GM08714 (cell line): Measurements from ENCODE around the gene FBXO28.
A peak's percentile ranks its signal among the peaks of the same experiment; 100 is the strongest.

ENCODE experiments used
- H3K4me3 ChIP-seq: fragments of 200-500 bp; sonication (Bioruptor generic); 2 replicates; pipeline ENCODE4 v1.5.1; 2014; ENCODE audit warnings: mild to moderate bottlenecking, low read length, inconsistent platforms
- ZNF274 ChIP-seq: IDR thresholded peaks from 2 replicates; pipeline ENCODE4 v1.6.1; 2012; ENCODE audit warnings: mild to moderate bottlenecking, low read depth, low read length

The FBXO28 gene

GRCh38 chr1:224182057-224182865 lies 68.3 kb downstream of the FBXO28 start:
- no peak for TF ChIP-seq ZNF274
- H3K4me3 ChIP-seq: peak overlapping the region; percentile 99

DNA sequence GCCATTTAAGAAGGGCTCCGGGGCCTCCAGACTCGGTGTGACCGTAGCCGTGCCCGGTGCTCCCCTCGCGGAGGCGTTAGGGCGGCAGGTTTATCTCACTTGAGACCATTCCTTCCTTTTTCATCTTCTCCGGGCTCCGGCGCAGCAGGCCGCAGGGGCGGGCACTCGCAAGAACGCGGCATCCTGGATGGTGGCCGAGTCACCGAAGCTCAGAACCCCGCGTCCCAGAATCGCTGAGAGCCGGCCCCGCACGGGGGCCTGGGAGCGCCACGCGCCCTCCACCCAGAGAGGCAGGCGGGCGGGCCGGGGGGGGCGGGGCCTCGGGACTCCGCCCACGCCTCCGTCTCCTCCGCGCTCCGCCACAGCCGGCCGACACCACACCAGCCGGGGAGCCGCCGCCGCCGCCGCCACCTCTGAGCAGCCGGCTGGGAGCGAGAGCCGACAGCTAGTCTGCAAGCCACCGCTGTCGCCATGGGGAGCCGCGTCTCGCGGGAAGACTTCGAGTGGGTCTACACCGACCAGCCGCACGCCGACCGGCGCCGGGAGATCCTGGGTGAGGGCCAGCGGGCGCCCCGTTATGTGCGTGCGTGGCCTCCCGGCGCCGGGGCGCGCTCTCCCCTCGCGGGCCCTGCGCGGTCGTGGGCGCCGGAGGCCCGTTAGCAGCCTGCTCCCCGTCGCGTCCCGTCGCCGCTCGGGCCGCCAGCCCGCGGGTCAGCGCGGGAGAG lies 69.1 kb downstream of the FBXO28 start, which contains the start of gene DEGS1:
TSS of gene DEGS1 (plus strand) at position 375 of the 725 bp plus-strand sequence. CDS start at position 472, 97 bp downstream.
- no peak for TF ChIP-seq ZNF274

GRCh38 chr1:224183591-224184312 lies 69.8 kb downstream of the FBXO28 start:
- peak overlapping the region; percentile 99 for H3K4me3 ChIP-seq
- TF ChIP-seq ZNF274: no peak

More for the DNA sequence above, 69.1 kb downstream of the FBXO28 start, which contains the start of gene DEGS1:
- peak within 1 kb of the TSS; percentile 99 for H3K4me3 ChIP-seq

GRCh38 chr1:224185208-224185607 lies 71.3 kb downstream of the FBXO28 start:
- no peak for TF ChIP-seq ZNF274
- peak overlapping the region; percentile 99; the same call in 1 of the 2 replicates for H3K4me3 ChIP-seq

DNA sequence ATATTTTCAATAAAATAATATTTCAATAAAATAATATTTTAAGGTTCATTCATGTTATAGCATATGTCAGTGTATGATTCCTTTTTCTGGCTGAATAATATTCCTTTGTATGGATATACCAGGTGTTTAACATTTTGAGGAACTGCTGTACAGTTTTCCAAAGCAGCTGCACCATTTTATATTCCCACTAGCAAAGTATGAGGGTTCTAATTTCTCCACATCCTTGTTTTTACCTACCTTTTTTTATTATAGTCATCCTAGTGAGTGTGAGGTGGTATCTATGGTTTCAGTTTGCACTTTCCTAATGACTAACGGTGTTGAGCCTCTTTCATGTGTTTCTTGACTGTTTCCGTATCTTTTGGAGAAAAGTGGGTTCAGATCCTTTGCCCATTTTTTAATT lies 74.4 kb downstream of the FBXO28 start:
- H3K4me3 ChIP-seq: no peak overlapping the region
- no peak for TF ChIP-seq ZNF274

GRCh38 chr1:224189561-224189960 lies 75.7 kb downstream of the FBXO28 start:
- H3K4me3 ChIP-seq: no peak overlapping the region
- no peak for TF ChIP-seq ZNF274

- TF ChIP-seq ZNF274: no peak
- H3K4me3 ChIP-seq: no peak overlapping the region
Measured at GRCh38 chr1:224192082-224192788, 78.3 kb downstream of the FBXO28 start.

- no peak for TF ChIP-seq ZNF274
- H3K4me3 ChIP-seq: no peak overlapping the region
Measured at GRCh38 chr1:224193319-224193966, 79.5 kb downstream of the FBXO28 start.

DNA sequence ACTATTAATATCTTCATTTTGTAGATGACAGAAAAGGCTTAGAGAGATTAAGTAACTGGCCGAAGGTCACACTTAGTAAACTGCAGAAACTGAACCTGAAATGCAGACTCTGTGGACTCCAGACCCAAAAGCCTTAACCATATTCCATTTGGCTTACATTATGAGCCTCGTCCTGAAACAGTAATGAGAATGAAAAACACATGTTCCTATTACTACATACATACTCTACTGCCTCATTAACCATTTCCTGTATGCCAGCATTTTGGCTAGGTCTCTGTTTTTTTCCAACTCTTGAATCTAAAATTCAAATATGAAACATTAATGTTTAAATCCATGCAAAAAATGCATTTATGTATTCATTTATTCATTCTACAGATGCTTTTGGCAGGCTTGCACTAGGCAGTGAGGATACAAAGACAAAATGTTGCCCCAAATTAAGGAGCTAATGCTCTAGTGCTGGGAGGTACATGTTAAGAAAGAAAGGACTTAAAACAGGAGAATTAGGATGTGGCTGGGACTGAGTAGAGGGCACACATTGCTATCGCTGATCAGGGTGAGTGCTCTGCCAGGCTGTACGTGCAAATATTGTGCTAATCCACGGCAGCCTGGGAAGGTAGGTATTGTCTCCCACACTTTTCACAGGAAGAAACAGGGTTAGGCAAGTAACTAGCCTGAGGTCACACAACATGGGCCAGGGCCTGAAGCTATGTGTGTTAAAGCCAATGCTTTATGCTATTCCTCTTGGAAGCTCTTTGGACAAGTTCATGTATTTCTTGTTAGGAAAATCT lies 83.1 kb downstream of the FBXO28 start:
- no peak for TF ChIP-seq ZNF274
- no peak overlapping the region for H3K4me3 ChIP-seq

GRCh38 chr1:224198572-224198971 lies 84.7 kb downstream of the FBXO28 start:
- no peak for TF ChIP-seq ZNF274
- no peak overlapping the region for H3K4me3 ChIP-seq

GRCh38 chr1:224199679-224200078 lies 85.8 kb downstream of the FBXO28 start:
- no peak overlapping the region for H3K4me3 ChIP-seq
- TF ChIP-seq ZNF274: no peak

GRCh38 chr1:224201383-224201782 lies 87.5 kb downstream of the FBXO28 start:
- no peak overlapping the region for H3K4me3 ChIP-seq
- TF ChIP-seq ZNF274: no peak
